Endodermal cell (in vitro differentiated cells): ENCODE data around the gene CERS6. TPM values are rescaled to one million over a fixed set of nuclear protein-coding genes. Genes with fewer than 3 reads are reported as not detected.

Experiments used
- DNase-seq: peaks from one replicate; pipeline ENCODE4 v3.0.0-alpha.2; 2017
- H3K27ac ChIP-seq: 2 replicates; pipeline ENCODE4 v1.5.1; 2013; ENCODE audit warnings: mild to moderate bottlenecking, low read depth, low read length, moderate library complexity
- H3K27me3 ChIP-seq: 2 replicates; pipeline ENCODE4 v1.6.1; 2013; ENCODE audit warnings: mild to moderate bottlenecking, low read length, moderate library complexity; ENCODE audit not compliant: insufficient read depth, control insufficient read depth, poor library complexity, severe bottlenecking
- H3K36me3 ChIP-seq: 2 replicates; pipeline ENCODE4 v1.7.0; 2013; ENCODE audit warnings: mild to moderate bottlenecking, low read length, moderate library complexity; ENCODE audit not compliant: control insufficient read depth, insufficient read depth
- H3K4me1 ChIP-seq: one replicate; pipeline ENCODE4 v1.7.0; 2013; ENCODE audit warnings: low read length; ENCODE audit not compliant: control insufficient read depth, insufficient read depth
- H3K4me3 ChIP-seq: 2 replicates; pipeline ENCODE4 v1.5.1; 2013; ENCODE audit warnings: mild to moderate bottlenecking, low read length, moderate library complexity
- H3K9ac ChIP-seq: 2 replicates; pipeline ENCODE4 v1.6.1; 2013; ENCODE audit warnings: mild to moderate bottlenecking, low read length, moderate library complexity; ENCODE audit not compliant: poor library complexity, severe bottlenecking; ENCODE audit errors: extremely low read depth
- H3K9me3 ChIP-seq: 2 replicates; pipeline ENCODE4 v1.6.1; 2013; ENCODE audit warnings: mild to moderate bottlenecking, low read length, moderate library complexity; ENCODE audit not compliant: control insufficient read depth
- H3K27ac Mint-ChIP-seq: 2 replicates; pipeline ENCODE4 v1.8.0; 2020; ENCODE audit warnings: mixed read lengths
- H3K27me3 Mint-ChIP-seq: 2 replicates; pipeline ENCODE4 v1.8.0; 2021; ENCODE audit warnings: mild to moderate bottlenecking, mixed read lengths; ENCODE audit not compliant: insufficient read depth
- H3K36me3 Mint-ChIP-seq: 2 replicates; pipeline ENCODE4 v1.8.0; 2020; ENCODE audit warnings: low read depth, mixed read lengths
- H3K4me1 Mint-ChIP-seq: 2 replicates; pipeline ENCODE4 v1.8.0; 2020; ENCODE audit warnings: mixed read lengths
- H3K4me3 Mint-ChIP-seq: 2 replicates; pipeline ENCODE4 v1.8.0; 2020; ENCODE audit warnings: mild to moderate bottlenecking, moderate library complexity, mixed read lengths
- H3K9me3 Mint-ChIP-seq: 2 replicates; pipeline ENCODE4 v1.8.0; 2020; ENCODE audit warnings: mild to moderate bottlenecking, mixed read lengths
- CTCF ChIP-seq: fragments of 200-600 bp; sonication (generic); conservative IDR thresholded peaks from 2 replicates; pipeline ENCODE4 v1.5.0; 2021; ENCODE audit warnings: antibody characterized with exemption, mild to moderate bottlenecking
- WGBS, 2 experiments: methylation state at CpG; one replicate each; pipeline versions ENCODE4 v1.1.5 to v1.1.7; 2013; ENCODE audit warnings: missing lambda C conversion rate in 2 of 2, mixed read lengths in 1 of 2; ENCODE audit not compliant: insufficient coverage in 1 of 2, insufficient read length in 1 of 2; 5-methylcytosine and 5-hydroxymethylcytosine counted together
- total RNA-seq, 2 donors: library from RNA; stranded (reverse); fragmentation: NEBNext Ultra II Directional in 1 of 2; extraction: Animal tissue kit (Norgen Biotek cat#: 25700) in 1 of 2; gene quantifications; 2 replicates in 1 of 2; 3 replicates in 1 of 2; pipeline ENCODE4 v1.2.1, GENCODE V29; 2021

Gene CERS6
- total RNA-seq, 2 donors from 2014 or later = 41.3 to 52.0 TPM

- no peak overlapping the region for H3K27ac Mint-ChIP-seq
These were observed 340.7 kb downstream of the CERS6 start for GRCh38 chr2:168796583-168797285.

GRCh38 chr2:168797286-168797655 is 341.2 kb downstream of the CERS6 start:
- Histone ChIP-seq H3K9ac (no peak overlapping the region), H3K4me1 (peaks cover 10% of the 10 kb centered on the region), H3K36me3 (no peaks in the 10 kb centered on the region), H3K27me3 (no peaks in the 10 kb centered on the region), H3K27ac (no peak overlapping the region), H3K4me3 (no peak overlapping the region), H3K9me3 (no peaks in the 10 kb centered on the region)
- no peak overlapping the region for H3K27ac Mint-ChIP-seq
- TF ChIP-seq CTCF = no peak
- no peaks in the 10 kb centered on the region for H3K36me3 Mint-ChIP-seq
- DNase-seq = no peak
- H3K4me1 Mint-ChIP-seq = peaks cover 29% of the 10 kb centered on the region
- no peaks in the 10 kb centered on the region for H3K9me3 Mint-ChIP-seq
- H3K27me3 Mint-ChIP-seq = no peaks in the 10 kb centered on the region
- no peak overlapping the region for H3K4me3 Mint-ChIP-seq

More at GRCh38 chr2:168796583-168797285, 340.7 kb downstream of the CERS6 start:
- Mint-ChIP-seq H3K4me1 (peaks cover 24% of the 10 kb centered on the region), H3K9me3 (no peaks in the 10 kb centered on the region), H3K36me3 (no peaks in the 10 kb centered on the region), H3K4me3 (no peak overlapping the region), H3K27me3 (no peaks in the 10 kb centered on the region)
- H3K9me3 ChIP-seq = no peaks in the 10 kb centered on the region
- no peaks in the 10 kb centered on the region for H3K27me3 ChIP-seq
- no peak overlapping the region for H3K27ac ChIP-seq
- peaks cover 10% of the 10 kb centered on the region for H3K4me1 ChIP-seq
- no peak for TF ChIP-seq CTCF
- 91 to 96% methylated on average over 3 to 8 of the region's 8 CpGs for WGBS, 2 experiments
- no peaks in the 10 kb centered on the region for H3K36me3 ChIP-seq
- no peak for DNase-seq
- H3K4me3 ChIP-seq = no peak overlapping the region
- H3K9ac ChIP-seq = no peak overlapping the region

- TF ChIP-seq CTCF = no peak
- Mint-ChIP-seq H3K4me3 (no peak overlapping the region), H3K27ac (no peak overlapping the region), H3K9me3 (no peaks in the 10 kb centered on the region), H3K27me3 (no peaks in the 10 kb centered on the region), H3K36me3 (no peaks in the 10 kb centered on the region), H3K4me1 (peaks cover 38% of the 10 kb centered on the region)
- Histone ChIP-seq H3K27me3 (no peaks in the 10 kb centered on the region), H3K36me3 (no peaks in the 10 kb centered on the region), H3K4me3 (no peak overlapping the region), H3K4me1 (peaks cover 12% of the 10 kb centered on the region), H3K9me3 (no peaks in the 10 kb centered on the region), H3K9ac (no peak overlapping the region), H3K27ac (no peak overlapping the region)
- 71 to 75% methylated on average over 11 to 12 of the region's 13 CpGs for WGBS, 2 experiments
- DNase-seq = peak; percentile 78
These were observed 342.2 kb downstream of the CERS6 start for GRCh38 chr2:168798076-168798887.
